Fibroblast of upper back skin (primary cell): ENCODE results near the gene AKR1C8.
"Not testable (repeated sequence)": the region's sequence is repeated elsewhere in the genome, so short reads cannot be mapped to it uniquely, and the experiment has no call there.

Experiments used
- DNase-seq: peaks from one replicate; pipeline ENCODE4 v3.0.0-alpha.2; 2013

AKR1C8 gene

GRCh38 chr10:5163487-5163886 lies 21.5 kb downstream of the AKR1C8 start:
- no peak for DNase-seq

DNA sequence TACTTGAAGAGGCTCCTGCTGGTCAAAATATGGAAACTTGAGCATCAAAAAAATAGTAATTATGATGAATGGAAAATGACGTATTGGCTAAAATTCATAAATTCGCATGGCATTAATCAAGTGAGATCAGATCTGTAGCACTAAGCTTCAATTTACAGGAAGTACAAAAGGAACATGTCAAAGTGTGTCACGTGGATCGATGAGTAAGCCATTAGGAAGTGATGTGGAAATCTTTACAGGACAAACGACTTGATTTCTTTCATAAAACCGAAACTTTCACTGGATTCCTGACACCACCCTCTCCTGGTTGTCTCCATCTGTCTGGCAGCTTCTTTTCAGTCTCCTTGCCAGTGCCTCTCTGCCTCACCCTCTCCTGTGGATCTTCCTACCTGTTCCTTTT lies 25.8 kb downstream of the AKR1C8 start:
- no peak for DNase-seq

GRCh38 chr10:5157501-5157900 lies 27.4 kb downstream of the AKR1C8 start:
- no peak for DNase-seq

- no peak for DNase-seq
Measured at GRCh38 chr10:5155951-5156350, 29.0 kb downstream of the AKR1C8 start.

DNA sequence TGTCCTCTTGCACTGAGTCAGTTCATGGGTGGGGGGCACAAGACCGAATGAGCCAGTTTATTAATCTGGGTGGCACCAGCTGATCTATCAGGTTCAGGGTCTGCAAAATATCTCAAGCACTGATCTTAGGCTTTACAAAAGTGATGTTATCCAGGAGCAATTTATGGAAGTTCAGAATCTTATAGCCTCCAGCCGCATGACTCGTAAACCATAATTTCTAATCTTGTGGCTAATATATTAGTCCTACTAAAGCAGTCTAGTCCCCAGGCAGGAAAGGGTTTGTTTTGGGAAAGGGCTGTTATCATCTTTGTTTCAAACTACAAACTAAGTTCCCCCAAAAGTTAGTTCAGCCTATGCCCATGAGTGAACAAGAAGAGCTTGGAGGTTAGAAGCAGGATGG lies 33.9 kb downstream of the AKR1C8 start:
- no peak for DNase-seq

DNA sequence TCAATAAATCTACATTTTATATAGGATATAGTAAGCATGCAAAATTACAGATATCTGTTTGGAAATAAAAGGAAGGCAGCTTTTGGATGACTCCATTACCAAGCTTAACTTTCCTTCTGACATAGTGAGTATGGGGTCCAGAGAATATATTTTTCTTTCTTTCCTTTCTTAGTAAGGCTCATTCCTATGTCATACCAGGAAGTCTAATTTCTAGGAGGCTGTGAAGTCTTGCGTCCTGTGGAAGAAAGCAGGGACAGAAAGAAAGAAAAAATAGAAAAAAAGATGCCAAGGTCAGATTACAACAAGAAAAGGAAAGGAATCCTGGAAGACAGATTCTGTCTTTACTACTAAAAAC lies 36.3 kb downstream of the AKR1C8 start:
- DNase-seq = no peak

GRCh38 chr10:5147981-5148677 lies 36.8 kb downstream of the AKR1C8 start:
- DNase-seq = no peak

GRCh38 chr10:5147255-5147980 lies 37.5 kb downstream of the AKR1C8 start:
- no peak for DNase-seq

DNA sequence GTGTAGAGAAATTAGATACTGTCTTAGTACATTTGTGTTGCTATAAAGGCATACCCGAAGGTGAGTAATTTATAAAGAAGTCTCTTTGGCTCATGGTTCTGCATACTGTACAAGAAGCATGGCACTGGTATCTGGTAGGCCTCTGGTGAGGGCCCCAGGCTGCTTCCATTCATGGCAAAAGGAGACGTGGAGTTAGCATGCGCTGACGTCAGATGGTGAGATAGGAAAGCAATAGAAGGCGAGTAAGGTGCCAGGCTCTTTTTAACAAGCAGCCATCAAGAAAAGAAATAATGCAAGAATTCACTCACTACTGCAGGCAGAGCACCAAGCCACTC lies 38.1 kb downstream of the AKR1C8 start:
- DNase-seq = no peak

DNA sequence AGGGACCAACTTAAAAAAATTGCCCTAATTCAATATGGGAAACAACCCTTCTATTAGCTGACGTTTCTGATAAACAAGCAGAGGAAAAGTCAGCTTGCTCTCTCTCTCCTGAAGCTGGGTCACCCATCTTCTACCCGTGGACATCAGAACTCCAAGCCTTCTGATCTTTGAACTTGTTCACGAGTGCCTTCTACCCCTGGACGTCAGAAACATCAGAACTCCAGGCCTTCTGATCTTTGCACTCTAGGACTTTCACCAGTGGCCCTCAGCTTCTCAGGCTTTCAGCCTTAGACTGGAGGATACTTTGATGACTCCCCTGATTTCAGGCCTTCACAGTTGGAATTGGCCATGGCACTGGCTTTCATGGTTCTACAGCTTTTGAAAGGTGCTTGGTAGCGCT lies 41.8 kb downstream of the AKR1C8 start:
- DNase-seq = no peak

GRCh38 chr10:5142199-5142598 lies 42.8 kb downstream of the AKR1C8 start:
- DNase-seq = no peak

DNA sequence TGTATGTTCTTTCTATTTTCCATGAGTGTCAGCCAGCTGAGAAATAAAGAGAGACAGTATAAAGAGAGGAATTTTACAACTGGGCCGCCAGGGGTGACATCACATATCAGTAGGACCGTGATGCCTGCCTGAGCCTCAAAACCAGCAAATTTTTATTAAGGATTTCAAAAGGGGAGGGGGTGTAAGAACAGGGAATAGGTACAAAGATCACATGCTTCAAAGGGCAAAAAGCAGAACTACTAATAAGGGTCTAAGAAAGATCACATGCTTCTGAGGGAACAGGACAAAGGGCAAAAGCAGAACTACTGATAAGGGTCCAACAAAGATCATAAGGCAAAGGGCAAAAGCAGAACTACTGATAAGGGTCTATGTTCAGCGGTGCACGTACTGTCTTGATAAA lies 47.3 kb downstream of the AKR1C8 start:
- not testable (repeated sequence) for DNase-seq

GRCh38 chr10:5136468-5137087 lies 48.4 kb downstream of the AKR1C8 start:
- no peak for DNase-seq

DNA sequence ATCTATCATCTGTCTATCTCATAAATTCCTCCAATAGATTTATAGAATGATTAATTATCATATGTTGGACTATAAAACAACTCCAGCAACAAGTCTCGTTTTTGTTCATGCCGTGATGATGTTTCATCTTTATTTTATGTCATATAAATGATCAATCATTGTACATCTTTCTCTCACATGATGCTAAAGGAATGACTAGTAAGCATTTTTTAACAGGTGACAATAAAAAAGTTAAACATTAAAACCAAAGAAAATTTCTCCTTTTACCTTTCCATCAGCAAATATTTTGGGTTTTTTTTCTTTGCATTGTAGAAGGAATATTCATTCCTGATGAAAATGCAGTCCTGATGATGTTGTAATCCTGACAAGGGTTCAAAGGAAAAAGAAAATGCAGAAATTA lies 49.4 kb downstream of the AKR1C8 start:
- no peak for DNase-seq

DNA sequence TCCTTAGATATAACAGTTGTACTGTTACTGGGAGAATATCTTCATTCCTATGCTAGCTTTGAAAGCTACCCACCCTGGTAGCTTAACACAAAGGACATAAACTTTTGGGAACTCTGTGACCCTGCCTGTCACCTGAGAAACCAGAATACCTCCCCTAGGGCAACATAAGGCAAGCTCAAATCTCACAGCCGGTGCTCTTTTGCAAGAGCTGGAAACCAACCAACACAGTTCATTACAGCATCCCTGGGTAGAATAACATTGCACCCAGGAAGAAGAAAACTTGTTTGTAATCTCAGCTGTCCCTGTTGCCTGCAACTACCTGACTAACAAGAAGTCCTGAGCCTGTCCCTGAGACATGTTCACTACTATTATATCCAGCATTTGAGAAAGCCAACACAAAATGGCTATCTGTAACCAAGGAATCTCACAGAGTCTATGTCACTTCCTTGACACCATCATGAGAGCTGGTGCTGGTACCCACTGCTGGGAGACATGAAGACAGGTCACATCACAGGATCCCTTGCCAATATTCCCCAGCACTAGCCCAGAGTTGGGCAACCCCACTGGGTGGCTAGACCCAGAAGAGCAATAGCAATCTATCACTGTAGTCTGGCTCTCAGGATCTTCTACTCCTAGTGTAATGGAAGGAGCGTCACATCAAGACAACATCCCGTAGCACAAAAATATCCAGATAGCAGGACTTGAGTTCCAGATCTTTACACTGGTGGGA lies 59.5 kb downstream of the AKR1C8 start:
- no peak for DNase-seq

- no peak for DNase-seq
Measured at GRCh38 chr10:5123886-5124285, 61.1 kb downstream of the AKR1C8 start.

DNA sequence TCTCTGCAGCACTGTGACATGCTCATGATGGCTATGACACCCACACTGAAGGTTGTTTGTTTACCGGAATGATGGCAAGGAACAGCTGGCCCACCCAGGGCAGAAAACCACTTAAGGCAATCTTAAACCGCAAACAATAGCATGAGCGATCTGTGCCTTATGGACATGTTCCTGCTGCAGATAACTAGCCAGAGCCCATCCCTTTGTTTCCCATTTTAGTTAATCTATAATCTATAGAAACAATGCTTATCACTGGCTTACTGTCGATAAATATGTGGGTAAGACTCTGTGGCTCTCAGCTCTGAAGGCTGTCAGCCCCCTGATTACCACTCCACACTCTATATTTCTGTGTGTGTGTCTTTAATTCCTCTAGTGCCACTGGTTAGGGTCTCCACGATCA lies 65.0 kb downstream of the AKR1C8 start:
- not testable (repeated sequence) for DNase-seq

DNA sequence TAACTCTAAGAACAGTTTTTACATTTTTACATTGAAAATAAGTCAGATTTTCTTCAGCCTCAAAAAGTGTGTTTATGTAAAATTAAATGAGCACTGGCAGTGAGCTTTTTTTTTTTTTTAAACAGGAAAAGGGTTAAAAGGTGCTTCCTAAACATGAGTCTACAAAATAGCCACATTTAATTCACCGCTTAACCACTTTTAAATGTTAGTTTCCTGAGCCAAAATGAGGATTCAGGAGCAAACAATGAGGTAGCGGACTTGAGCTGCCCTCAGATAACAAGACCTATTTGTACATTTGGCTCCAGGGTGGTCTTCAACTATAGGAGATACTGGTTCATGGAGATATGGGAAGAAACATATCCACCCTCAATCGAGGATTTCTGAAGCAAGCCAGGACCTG lies 67.9 kb downstream of the AKR1C8 start:
- no peak for DNase-seq

- DNase-seq = no peak
Measured at GRCh38 chr10:5116621-5117020, 68.3 kb downstream of the AKR1C8 start.

DNA sequence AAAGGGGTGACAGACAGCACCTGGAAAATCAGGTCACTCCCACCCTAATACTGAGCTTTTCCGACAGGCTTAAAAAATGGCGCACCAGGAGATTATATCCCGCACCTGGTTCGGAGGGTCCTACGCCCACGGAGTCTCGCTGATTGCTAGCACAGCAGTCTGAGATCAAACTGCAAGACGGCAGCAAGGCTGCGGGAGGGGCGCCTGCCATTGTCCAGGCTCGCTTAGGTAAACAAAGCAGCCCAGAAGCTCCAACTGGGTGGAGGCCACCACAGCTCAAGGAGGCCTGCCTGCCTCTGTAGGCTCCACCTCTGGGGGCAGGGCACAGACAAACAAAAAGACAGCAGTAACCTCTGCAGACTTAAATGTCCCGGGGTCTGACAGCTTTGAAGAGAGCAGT lies 75.1 kb downstream of the AKR1C8 start:
- not testable (repeated sequence) for DNase-seq

- no peak for DNase-seq
Measured at GRCh38 chr10:5108658-5109416, 76.1 kb downstream of the AKR1C8 start.

DNA sequence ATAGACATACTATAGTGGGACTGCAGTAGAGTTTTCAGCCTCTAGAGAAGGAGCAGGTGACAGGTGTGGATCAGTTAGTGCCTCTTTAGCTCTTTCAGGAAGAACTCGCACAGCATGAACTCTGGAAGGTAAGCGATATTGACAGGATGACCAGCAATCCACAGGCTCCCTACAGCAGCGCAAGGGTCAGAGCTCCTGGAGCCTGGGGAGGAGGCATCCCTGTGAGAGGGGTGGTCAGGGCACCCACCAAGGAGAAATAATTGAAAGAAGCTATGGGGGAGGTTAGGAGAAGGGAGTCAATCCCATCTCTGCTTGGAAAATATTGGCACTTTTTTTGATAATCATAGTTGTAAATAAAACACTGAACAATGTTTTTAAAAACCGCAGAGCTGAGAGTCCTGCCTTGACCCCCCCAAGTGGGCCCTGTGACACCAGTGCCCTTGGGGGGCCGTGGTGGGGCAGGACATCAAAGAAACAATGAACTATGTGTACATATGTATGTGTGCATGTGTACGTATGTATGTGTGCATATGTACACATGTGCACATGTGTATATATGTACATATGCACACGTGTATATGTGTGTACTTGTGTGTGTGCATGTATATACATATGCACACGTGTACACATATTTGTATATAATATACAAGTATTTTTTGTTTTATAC lies 77.0 kb downstream of the AKR1C8 start:
- no peak for DNase-seq
